ENCODE results near the gene TMEM132E.

The TMEM132E gene

DNA sequence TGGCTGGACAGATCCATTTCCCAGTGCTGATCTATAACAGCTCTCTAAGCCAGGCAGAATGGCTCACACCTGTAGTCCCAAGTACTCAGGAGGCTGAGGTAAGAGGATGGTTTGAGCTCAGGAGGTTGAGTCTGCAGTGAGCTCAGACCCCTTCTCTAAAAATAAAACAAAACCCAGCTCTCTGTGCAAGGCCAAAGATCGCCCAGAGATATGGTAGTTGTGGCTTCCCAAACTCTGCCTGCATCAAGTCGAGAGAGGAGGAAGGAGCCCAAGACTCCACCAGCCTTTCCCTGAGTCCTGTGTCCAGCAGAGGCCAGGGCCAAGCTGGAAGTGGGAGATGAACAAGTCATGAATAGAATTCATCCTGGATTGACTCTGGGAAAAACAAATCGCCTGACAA lies 88.8 kb downstream of the TMEM132E start:
- DNase-seq: no peak

DNA sequence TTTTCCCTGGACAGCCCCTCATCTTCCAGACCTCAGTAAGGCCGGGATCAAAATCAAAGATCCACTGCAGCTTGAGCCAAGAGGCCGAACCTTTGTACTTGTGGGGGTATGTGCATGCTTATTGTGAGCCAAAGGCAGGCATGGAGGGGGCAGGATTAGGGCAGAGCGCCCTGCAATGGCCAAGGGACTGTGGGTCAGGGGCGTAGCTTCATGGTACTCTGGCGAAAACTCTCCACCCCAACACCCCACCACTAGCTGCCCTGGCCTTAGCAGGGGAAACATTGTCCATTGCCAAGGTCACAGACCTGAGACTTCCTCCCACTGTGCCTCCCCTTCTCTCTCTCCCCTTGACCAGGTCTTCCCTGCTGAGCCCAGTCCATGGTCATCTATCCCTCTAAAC lies 90.1 kb downstream of the TMEM132E start:
- no peak for DNase-seq

DNA sequence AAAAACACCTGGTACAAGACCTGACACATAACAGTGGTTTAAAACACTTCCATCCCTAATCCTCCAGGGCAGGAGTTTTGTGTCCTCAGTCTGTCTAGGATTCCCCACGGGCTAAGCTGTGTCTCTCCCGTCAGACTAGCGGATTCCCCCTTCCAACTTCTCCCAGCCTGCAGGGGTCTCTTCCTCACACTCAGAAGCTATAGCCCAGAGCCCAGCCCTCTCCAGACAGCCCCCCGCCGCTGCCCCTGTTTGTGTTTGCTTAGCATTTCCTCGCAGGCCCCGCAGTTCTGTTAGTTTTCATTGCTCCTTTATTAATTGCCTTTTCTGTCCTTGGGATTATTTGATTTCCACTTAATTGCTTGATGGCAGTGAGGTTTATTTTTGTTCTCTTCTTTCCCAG lies 91.2 kb downstream of the TMEM132E start:
- no peak for DNase-seq

DNA sequence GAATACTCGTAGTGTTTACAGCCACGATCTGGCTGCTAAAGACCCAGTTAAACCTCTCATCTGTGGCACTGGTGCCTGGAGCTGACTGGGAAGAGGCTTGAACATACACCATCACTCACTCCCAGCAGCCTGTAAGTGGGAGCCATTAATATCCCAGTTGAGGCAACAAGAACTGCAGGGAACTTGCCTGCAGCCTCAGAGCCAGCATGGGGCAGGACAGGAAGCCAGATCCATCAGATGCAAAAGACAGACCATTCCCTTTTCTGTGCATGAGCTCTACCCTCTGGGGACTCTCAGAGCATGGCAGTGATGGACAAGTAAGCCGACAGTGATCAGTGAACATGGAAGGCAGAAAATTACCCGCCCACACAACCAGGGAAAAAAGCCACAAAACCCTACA lies 91.8 kb downstream of the TMEM132E start:
- DNase-seq: no peak

DNA sequence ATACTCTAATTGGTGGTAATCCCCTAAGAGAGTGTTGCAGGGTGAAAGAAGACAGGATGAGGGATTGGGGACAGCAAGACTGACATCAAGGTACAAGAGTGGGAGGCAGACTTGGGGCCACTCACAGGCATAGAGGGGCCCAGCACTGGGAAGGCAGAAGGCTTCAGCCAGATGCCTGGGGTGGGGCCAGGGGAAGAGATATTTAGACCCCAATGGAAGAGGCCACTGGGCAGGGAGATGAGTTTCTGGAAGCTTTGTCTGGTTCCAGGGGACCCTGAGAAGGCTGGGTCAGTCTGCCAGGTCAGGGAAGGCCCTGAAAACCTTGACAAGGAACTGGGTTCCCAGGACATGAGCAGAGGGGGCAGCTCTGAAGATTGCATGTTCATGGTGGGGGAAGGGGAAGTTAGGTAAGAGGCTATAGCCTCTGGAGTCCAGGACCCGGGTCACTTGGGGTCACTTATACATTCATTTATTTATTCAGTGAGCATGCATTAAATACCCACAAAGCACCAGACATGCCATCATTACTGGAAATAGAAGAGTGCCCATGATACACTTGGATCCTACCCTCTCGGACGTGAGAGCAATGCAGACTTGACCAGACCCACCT lies 92.9 kb downstream of the TMEM132E start:
- no peak for DNase-seq

DNA sequence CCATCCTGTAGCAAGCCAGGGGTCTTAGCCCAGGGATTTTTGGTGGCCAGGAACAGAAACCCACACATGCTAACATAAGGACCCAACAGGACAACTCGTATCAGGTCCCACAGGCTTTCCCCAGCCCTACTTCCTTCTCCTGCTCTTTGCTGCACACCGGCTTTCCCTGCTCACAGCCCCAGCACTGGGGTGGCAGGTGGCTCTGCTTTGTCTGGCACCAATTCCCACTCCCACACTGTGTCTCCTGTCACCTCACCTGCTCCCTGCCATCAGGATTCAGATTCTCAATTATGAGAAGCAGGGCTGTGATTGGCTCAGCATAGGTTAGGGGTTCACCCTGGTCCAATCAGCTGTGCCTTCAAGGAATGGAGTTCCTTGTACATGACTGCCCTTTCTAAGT lies 94.1 kb downstream of the TMEM132E start:
- DNase-seq: no peak

DNA sequence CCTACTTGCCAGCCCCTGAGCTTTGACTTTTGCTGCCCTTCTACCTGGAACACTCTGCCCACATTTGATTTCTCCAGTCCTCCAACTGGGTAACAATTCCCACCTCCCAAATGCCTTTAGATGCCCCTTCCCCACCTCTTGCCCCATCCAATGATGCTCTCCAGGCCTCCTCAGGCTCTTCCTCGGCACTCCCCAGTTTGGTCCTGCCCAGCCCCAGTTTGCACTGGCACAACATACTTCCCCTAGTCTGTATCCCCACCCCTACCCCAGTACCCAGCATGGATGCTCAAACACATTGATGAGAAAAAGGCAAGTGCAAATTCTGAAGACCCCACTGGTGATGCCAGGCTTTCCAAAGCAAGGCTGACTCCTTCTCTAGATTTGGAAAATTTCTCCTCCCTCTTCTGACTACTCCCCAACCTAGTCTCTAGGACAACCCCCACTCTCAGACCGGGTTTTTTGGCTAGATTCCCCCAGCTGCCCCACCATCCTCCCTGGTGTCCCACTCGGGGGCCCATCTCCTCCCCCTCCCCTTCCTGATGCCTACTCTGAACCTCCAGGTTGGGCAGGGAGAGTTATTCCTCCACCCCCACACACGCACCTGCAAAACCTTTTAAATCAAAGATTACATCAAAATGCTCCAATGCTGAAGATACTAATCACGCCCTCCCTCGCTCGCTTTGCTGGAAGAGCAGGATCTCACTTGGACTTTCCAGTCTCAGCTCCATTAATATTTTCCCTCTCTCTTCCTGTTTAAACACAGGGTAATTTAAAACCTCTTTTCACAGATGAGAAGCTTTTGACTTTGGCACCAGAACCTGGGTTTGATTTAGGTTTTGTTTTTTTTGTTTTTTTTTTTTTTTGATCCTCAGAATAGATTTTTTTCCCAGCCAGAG lies 94.9 kb downstream of the TMEM132E start:
- DNase-seq: no peak

DNA sequence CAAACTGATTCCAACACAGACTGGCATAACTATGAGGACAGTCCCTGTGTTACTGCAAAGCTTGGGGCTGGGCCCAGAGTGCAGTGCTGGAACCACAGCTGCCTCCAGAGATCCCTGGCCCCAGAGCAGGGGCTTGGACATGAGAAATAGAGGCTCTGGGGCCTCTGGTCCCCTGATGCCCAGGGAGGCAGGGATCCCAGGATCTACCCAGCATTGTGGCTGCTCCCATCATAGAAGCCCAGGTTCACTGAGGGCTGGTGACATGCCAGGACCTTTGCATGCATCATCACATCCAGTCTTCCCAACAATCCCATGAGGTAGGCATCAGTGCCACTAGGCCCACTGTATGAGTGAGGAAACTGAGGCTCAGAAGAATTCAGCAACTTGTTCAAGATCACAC lies 95.8 kb downstream of the TMEM132E start:
- DNase-seq: no peak

DNA sequence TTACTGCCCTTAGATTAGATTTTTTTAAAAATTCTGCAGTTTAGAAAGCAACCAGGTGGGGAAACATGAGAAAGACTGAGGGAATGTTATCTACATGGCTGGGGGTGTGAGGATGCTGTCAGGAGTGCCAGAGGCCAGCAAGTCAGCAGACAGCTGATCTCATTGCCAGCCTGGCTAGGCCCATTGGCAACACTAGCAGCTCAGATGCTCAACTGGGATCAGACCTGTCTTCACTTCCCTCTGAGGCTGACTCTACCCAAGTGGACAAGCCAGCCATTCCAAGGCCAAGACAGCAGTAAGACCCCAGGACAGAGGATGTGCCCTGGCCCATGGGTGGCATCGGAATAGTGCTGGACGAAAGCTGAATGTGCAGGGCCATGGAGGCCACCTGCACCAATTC lies 96.2 kb downstream of the TMEM132E start:
- DNase-seq: no peak

DNA sequence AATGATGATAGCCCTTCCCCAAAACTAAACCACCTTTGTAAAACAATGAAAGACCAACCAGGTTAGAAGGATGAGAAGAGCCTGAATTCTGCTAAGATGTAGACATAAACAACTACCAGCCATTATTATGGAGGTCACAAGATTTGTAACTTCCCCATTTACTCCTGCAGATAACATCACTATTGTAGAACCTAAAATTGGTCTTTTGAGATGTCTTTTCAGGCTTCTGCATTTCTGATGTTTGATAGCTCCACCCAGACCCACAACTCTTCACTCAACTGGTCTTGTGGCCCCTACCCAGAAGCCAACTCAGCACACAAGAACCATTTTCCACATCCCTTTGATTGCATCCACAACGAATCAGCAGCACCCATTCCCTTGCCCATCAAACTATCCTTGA lies 100.8 kb downstream of the TMEM132E start:
- no peak for DNase-seq

DNA sequence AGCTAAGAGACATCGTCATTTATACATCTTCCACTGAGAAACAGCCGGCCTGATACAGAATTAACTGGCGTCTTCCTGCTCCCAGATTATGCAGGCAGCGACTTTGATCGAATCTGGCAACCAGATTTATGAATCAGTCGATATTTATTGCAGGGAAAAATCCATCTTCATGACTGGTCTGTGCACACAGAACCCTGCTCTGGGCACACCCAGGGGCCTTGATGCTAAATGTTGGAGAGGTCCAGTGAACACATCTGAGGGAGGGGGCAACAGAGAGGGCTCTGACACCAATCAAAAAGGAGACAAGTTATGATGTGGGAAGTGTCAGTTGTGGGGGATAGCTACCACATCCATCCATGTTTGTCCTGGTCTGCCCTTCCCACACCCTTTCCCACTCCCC lies 102.9 kb downstream of the TMEM132E start:
- DNase-seq: no peak

DNA sequence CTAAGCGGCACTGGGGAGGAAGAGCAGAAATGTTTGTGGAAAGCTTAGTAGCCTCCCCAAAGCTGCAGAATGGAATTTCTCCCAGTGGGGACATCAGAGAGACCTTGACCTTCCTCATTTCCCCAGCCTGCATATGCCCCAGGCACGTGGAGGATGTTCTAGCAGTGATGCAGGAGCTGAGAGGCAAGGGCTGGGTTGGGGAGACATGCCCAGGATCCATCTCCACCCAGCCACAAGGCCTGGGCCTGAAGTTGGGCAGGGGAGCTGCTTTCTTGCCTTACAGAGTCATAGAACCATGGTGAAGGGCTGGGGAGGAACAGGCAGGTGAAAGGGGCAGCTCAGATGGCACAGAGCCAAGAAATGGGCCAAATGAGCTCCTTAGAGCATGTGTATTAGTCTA lies 104.0 kb downstream of the TMEM132E start:
- DNase-seq: no peak
